Measurements from ENCODE around the gene DNASE1L3. TPM values are rescaled to one million over a fixed set of nuclear protein-coding genes. Genes with fewer than 3 reads are reported as not detected.

Gene DNASE1L3
- total and polyA plus RNA-seq, 2 of the 13 experiments (the other 11 are each of a cell fraction or from before 2014, with no cell fraction given), result 0.86 to 1.7 TPM

GRCh38 chr3:58176185-58176530, 34.6 kb downstream of the DNASE1L3 start (continued):
- TF ChIP-seq ZNF639 (CRISPR knock-in tag; conservative IDR thresholded peaks at IDR 0.05) (no peak), ZBTB43 (CRISPR knock-in tag; conservative IDR thresholded peaks at IDR 0.05) (no peak), CBFB (CRISPR knock-in tag; IDR thresholded peaks at IDR 0.05) (no peak), ATAD3A (CRISPR knock-in tag; IDR thresholded peaks at IDR 0.05) (no peak), SRSF1 (optimal IDR thresholded peaks at IDR 0.05; ENCODE audit: low read depth, low read length) (no peak), POGZ (CRISPR knock-in tag; IDR thresholded peaks at IDR 0.05) (0 out of 2 replicates have a peak, but pooled peaks have one; percentile 20), ZNF234 (CRISPR knock-in tag; conservative IDR thresholded peaks at IDR 0.05) (no peak), ZNF335 (CRISPR knock-in tag; IDR thresholded peaks at IDR 0.05) (no peak), DRAP1 (CRISPR knock-in tag; IDR thresholded peaks at IDR 0.05) (no peak), ZNF362 (CRISPR knock-in tag; IDR thresholded peaks at IDR 0.05; ENCODE audit: borderline replicate concordance) (no peak), NR0B2 (CRISPR knock-in tag; IDR thresholded peaks at IDR 0.05) (0 out of 2 replicates have a peak, but pooled peaks have one; percentile 42), ZNF629 (CRISPR knock-in tag; conservative IDR thresholded peaks at IDR 0.05) (peak; percentile 98), ZNF318 (CRISPR knock-in tag; IDR thresholded peaks at IDR 0.05) (no peak)
